K562 (cell line): ENCODE results near the gene MRPS5. TPM values are rescaled to one million over a fixed set of nuclear protein-coding genes. Genes with fewer than 3 reads are reported as not detected.

Experiments
- ATAC-seq: fragments of 200-7000 bp; cut with Tn5 transposase; 3 replicates; pipeline ENCODE4 v1.9.1; 2020; ENCODE audit warnings: moderate library complexity
- BruUV-seq: library from RNA; stranded (reverse); fragments of 400-500 nt; replicated peaks from 2 replicates; lab custom pipeline; 2021; lab: Mats Ljungman, UMichigan
- CTCF ChIA-PET: fragments of 300-600 bp; formaldehyde crosslinking; extraction: SDS; loops from one replicate; lab custom pipeline; 2021; ENCODE audit warnings: low intra/inter-chr PET ratio; lab: Yijun Ruan, JAX
- POLR2A ChIA-PET: fragments of 300-600, 350-650 bp; sonication (Branson Sonifier 250); formaldehyde crosslinking; extraction: SDS; loops from one replicate; lab custom pipeline; 2021; ENCODE audit warnings: antibody characterized with exemption, inconsistent platforms; lab: Yijun Ruan, JAX
- DNase-seq, 4 experiments: peaks; one replicate each; pipeline versions ENCODE4 v3.0.0 to v3.0.0-alpha.2; 2011 to 2018; ENCODE audit warnings: low spot score in 3 of 4, mixed read lengths in 3 of 4; ENCODE audit errors: extremely low read depth in 1 of 4
- FAIRE-seq: peaks from 2 replicates; lab custom pipeline; 2011; peaks lifted over from hg19 to GRCh38; lab: Jason Lieb, UNC
- H2AFZ ChIP-seq: 2 replicates; pipeline ENCODE4 v1.6.0; 2011; ENCODE audit warnings: low read depth, low read length, control low read depth, inconsistent platforms
- H3K27ac ChIP-seq: fragments of 200-600 bp; 3 replicates; pipeline ENCODE4 v1.8.0; 2011; ENCODE audit warnings: low read depth, mild to moderate bottlenecking, control low read depth, inconsistent platforms, low read length, moderate library complexity, mixed read lengths; ENCODE audit errors: extremely low read depth
- H3K27me3 ChIP-seq, 2 experiments: fragments of 300-600 bp in 1 of 2; 2 replicates in 1 of 2; 3 replicates in 1 of 2; pipeline versions ENCODE4 v1.6.0 to v1.8.0; 2011; ENCODE audit warnings: inconsistent platforms in 2 of 2, low read length in 2 of 2, mild to moderate bottlenecking in 1 of 2, mixed read lengths in 1 of 2, moderate library complexity in 1 of 2; ENCODE audit not compliant: control insufficient read depth in 2 of 2, insufficient read depth in 2 of 2
- H3K36me3 ChIP-seq: fragments of 300-600 bp; 3 replicates; pipeline ENCODE4 v1.8.0; 2011; ENCODE audit warnings: mild to moderate bottlenecking, low read length, inconsistent platforms; ENCODE audit not compliant: control insufficient read depth, insufficient read depth
- H3K4me1 ChIP-seq, 2 experiments: fragments of 200-600 bp in 1 of 2; replicated peaks in 1 of 2; 2 replicates in 1 of 2; 3 replicates in 1 of 2; pipeline versions ENCODE4 v1.5.1 to v1.8.0; 2011; ENCODE audit warnings: inconsistent platforms in 2 of 2, low read length in 2 of 2, mild to moderate bottlenecking in 1 of 2, mixed read lengths in 1 of 2, moderate library complexity in 1 of 2; ENCODE audit not compliant: control insufficient read depth in 2 of 2, insufficient read depth in 2 of 2
- H3K4me2 ChIP-seq: 2 replicates; pipeline ENCODE4 v1.6.1; 2011; ENCODE audit warnings: low read length, control low read depth, inconsistent platforms, mixed read lengths; ENCODE audit not compliant: insufficient read depth
- H3K4me3 ChIP-seq: fragments of 200-600 bp; sonication (generic), shearing (Covaris generic); 2 replicates; pipeline ENCODE4 v1.5.1; 2016; ENCODE audit warnings: control low read depth, inconsistent platforms
- H3K79me2 ChIP-seq: fragments of 200-600 bp; 3 replicates; pipeline ENCODE4 v1.8.0; 2011; ENCODE audit warnings: low read length, inconsistent platforms; ENCODE audit not compliant: control insufficient read depth, insufficient read depth
- H3K9ac ChIP-seq, 2 experiments: 2 replicates each; pipeline versions ENCODE4 v1.6.0 to v1.6.1; 2011; ENCODE audit warnings: low read depth in 2 of 2, low read length in 2 of 2, control low read depth in 1 of 2, inconsistent platforms in 1 of 2, mild to moderate bottlenecking in 1 of 2, mixed read lengths in 1 of 2; ENCODE audit not compliant: insufficient read depth in 1 of 2
- H3K9me1 ChIP-seq: one replicate; pipeline ENCODE4 v1.6.0; 2011; ENCODE audit warnings: inconsistent platforms, mild to moderate bottlenecking, low read length, moderate library complexity; ENCODE audit not compliant: control insufficient read depth, insufficient read depth
- H3K9me3 ChIP-seq: replicated peaks from 2 replicates; pipeline ENCODE4 v1.5.1; 2011; ENCODE audit warnings: low read depth, low read length, inconsistent platforms; ENCODE audit not compliant: control insufficient read depth, insufficient read depth
- H4K20me1 ChIP-seq: replicated peaks from 2 replicates; pipeline ENCODE4 v1.6.1; 2011; ENCODE audit warnings: low read length, inconsistent platforms, mixed read lengths; ENCODE audit not compliant: control insufficient read depth, insufficient read depth
- GABPA ChIP-seq: fragments of 200-800 bp; sonication (Bioruptor generic); conservative IDR thresholded peaks from 2 replicates; pipeline ENCODE4 v1.6.1; 2016; ENCODE audit warnings: low read depth, missing genetic modification characterization, missing compliant biosample characterization
- HMG20A ChIP-seq: fragments of 450-650 bp; formaldehyde crosslinking; conservative IDR thresholded peaks from 2 replicates; pipeline ENCODE4 v1.4.0; 2020; ENCODE audit warnings: mild to moderate bottlenecking, mixed read lengths
- KDM5B ChIP-seq: fragments of 200-600 bp; sonication (generic); IDR thresholded peaks from 2 replicates; pipeline ENCODE4 v1.6.1; 2012; ENCODE audit warnings: low read depth, mild to moderate bottlenecking, moderate library complexity, low read length, control low read depth, inconsistent platforms; ENCODE audit not compliant: insufficient replicate concordance
- NR1H2 ChIP-seq: sonication (generic); formaldehyde crosslinking; IDR thresholded peaks from 2 replicates; pipeline ENCODE4 v1.4.0; 2020; ENCODE audit warnings: mild to moderate bottlenecking, missing genetic modification reagents
- whole genome bisulfite sequencing: fragments of 100-300 bp; shearing (Covaris generic); methylation state at CpG from one replicate; pipeline ENCODE4 v1.1.6; 2016; ENCODE audit warnings: low coverage, mixed read lengths; ENCODE audit not compliant: insufficient coverage; ENCODE audit errors: missing lambda C conversion rate; 5-methylcytosine and 5-hydroxymethylcytosine counted together
- in situ Hi-C: fragments of 300-500 bp; cut with MboI; formaldehyde crosslinking; loops from 4 replicates; pipeline ENCODE4 v1.15.0; 2018; ENCODE audit warnings: inconsistent platforms, mixed read lengths
- intact Hi-C: fragments of 100-400 bp; cut with micrococcal nuclease; formaldehyde crosslinking; loops from 2 replicates; pipeline ENCODE4 v1.14.2; 2022
- polyA plus RNA-seq, 8 experiments: library from polyadenylated mRNA; depleted of rRNA in 4 of 8; stranded (reverse) in 5 of 8; unstranded in 3 of 8; fragments of >200 nt; fragmentation: Nextera tagmentation in 2 of 8; fragmentation: Illumina TruSeq in 1 of 8; extraction: Ambion mirVana in 2 of 8; extraction: Trizol in 1 of 8; gene quantifications; 2 replicates each; pipeline versions ENCODE4 v1.2.1 to v1.2.3, GENCODE V29; 2011 to 2014; ENCODE audit warnings: inconsistent platforms in 1 of 8, missing spikeins in 1 of 8
- total RNA-seq, 7 experiments: library from RNA; depleted of rRNA in 6 of 7; stranded (reverse); fragments of >200 nt in 6 of 7; fragmentation: Illumina TruSeq in 2 of 7; extraction: Trizol in 2 of 7; gene quantifications; 2 replicates each; pipeline versions ENCODE4 v1.2.1 to v1.2.3, GENCODE V29; 2011 to 2021; ENCODE audit warnings: low replicate concordance in 1 of 7
- TF ChIP-seq, protein P1 (sequence below), 3 experiments: IDR thresholded peaks in 2 of 3; conservative IDR thresholded peaks in 1 of 3; 2 replicates each; pipeline ENCODE4 v1.5.1; 2011 to 2012; ENCODE audit warnings: low read length in 3 of 3, mild to moderate bottlenecking in 3 of 3, control low read depth in 2 of 3, improper control_type of control experiment in 1 of 3, inconsistent platforms in 1 of 3, low read depth in 1 of 3, mixed read lengths in 1 of 3, moderate library complexity in 1 of 3; ENCODE audit not compliant: insufficient read depth in 2 of 3

MRPS5 gene
- total and polyA plus RNA-seq, 9 of the 15 experiments (the other 6 are each of a cell fraction or from before 2014, with no cell fraction given), result 85.0 to 162 (median 118) TPM

DNA sequence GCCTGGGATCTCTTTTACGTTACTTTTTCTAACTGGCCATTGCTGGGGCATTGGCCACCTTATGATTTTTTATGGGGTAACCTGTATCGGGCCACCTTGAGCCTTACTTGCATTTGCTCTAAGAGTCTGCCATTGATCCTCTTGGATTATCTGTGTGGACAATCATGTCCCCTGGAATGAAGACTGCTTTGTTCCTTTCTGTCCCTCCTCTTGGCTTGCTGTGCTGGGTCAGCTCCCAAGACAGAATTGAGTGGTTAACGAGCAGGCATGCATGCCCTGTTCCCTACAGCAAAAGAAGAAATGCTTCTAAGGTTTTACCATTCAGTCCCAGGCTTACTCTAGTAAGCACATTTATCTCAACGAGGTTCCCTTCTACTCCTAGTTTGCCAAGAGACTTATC, 49.8 kb downstream of the MRPS5 start:
- ATAC-seq (no peak), DNase-seq (no peak), FAIRE-seq (no peak)
- POLR2A ChIA-PET, result no interaction called here
- no peak overlapping the region for H3K27ac ChIP-seq
- H3K9me1 ChIP-seq, result no peaks in the 10 kb centered on the region
- H3K4me1 ChIP-seq, result peaks cover 0 to 5% of the 10 kb centered on the region in 2 experiments; a peak in 2 of 5 replicates
- H3K36me3 ChIP-seq, result no peaks in the 10 kb centered on the region
- H2AFZ ChIP-seq, result no peak overlapping the region
- intact Hi-C loops, result no loop called here
- CTCF ChIA-PET, result no interaction called here
- no peak overlapping the region for H3K4me3 ChIP-seq
- BruUV-seq, result no TSS peak
- no peak overlapping the region for H3K9ac ChIP-seq
- 0% methylated on average over 4 of the region's 4 CpGs for WGBS
- no peak for TF ChIP-seq KDM5B
- TF ChIP-seq GABPA (tag), result no peak
- TF ChIP-seq NR1H2 (CRISPR knock-in tag), result no peak
- TF ChIP-seq HMG20A, result no peak
- TF ChIP-seq, protein P1, sequence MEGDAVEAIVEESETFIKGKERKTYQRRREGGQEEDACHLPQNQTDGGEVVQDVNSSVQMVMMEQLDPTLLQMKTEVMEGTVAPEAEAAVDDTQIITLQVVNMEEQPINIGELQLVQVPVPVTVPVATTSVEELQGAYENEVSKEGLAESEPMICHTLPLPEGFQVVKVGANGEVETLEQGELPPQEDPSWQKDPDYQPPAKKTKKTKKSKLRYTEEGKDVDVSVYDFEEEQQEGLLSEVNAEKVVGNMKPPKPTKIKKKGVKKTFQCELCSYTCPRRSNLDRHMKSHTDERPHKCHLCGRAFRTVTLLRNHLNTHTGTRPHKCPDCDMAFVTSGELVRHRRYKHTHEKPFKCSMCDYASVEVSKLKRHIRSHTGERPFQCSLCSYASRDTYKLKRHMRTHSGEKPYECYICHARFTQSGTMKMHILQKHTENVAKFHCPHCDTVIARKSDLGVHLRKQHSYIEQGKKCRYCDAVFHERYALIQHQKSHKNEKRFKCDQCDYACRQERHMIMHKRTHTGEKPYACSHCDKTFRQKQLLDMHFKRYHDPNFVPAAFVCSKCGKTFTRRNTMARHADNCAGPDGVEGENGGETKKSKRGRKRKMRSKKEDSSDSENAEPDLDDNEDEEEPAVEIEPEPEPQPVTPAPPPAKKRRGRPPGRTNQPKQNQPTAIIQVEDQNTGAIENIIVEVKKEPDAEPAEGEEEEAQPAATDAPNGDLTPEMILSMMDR (IDR thresholded peaks at IDR 0.05 in 2 of 3, conservative IDR thresholded peaks at IDR 0.05 in 1 of 3; ENCODE audit: insufficient read depth in 2 of 3, low read depth in 1 of 3, low read length in 3 of 3), result no peak
- H3K27me3 ChIP-seq, result peaks cover 5 to 42% of the 10 kb centered on the region in 2 experiments; a peak in 4 of 5 replicates
- H3K4me2 ChIP-seq, result no peak overlapping the region
- no peaks in the 10 kb centered on the region for H3K9me3 ChIP-seq
- in situ Hi-C loops, result no loop called here
- no peaks in the 10 kb centered on the region; the same call in 1 of the 2 replicates for H4K20me1 ChIP-seq
- no peaks in the 10 kb centered on the region for H3K79me2 ChIP-seq
